Measurements from ENCODE around the gene UACA. TPM values are rescaled to one million over a fixed set of nuclear protein-coding genes. Genes with fewer than 3 reads are reported as not detected.

UACA gene
- total RNA-seq, 1 donor from 2014 or later, result 62.2 TPM

DNA sequence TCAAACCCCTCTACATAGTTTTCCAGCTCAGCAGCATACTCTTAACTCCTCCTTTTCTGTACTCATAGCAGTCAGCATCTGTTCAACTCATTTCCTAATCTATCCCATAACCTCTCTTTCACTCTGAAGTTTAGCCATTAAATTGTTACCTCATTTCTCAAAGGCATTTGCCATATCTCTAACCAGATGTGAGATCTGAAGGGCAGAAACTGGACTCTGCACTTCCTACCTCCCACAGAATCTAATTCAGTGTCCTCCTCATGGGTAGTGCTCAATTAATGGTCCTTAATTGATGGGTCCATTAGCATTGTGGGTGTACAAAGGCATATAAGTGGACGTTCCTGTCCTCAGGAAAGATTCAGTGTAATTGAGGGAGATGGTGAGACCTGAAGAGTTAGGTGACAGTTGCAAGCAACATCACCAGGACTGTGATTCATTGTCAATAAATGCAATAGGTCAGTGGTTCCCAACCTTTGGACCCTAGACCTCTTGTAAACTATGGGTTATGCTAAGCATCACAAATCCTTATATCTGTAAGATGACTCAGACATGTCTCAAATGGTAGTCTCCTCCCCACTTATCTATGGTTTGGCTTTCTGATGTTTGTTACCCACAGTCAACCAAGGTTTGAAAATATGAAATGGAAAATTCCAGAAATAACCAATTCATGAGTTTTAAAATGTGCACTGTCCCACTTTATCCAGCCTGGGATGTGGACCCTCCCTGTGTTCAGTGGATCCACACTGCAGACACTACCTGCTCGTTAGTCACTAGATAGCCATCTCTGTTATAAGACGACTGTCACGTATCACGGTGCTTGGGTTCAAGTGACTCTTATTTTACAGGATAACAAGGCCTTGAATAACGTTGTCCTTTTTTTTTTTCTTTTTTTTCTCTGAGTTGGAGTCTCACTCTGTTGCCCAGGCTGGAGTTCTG is 25.0 kb upstream of the UACA start:
- DNase-seq (ENCODE audit: low spot score), result peak; percentile 38

GRCh38 chr15:70786996-70787395 is 23.6 kb upstream of the UACA start:
- no peak for DNase-seq (ENCODE audit: low spot score)

DNA sequence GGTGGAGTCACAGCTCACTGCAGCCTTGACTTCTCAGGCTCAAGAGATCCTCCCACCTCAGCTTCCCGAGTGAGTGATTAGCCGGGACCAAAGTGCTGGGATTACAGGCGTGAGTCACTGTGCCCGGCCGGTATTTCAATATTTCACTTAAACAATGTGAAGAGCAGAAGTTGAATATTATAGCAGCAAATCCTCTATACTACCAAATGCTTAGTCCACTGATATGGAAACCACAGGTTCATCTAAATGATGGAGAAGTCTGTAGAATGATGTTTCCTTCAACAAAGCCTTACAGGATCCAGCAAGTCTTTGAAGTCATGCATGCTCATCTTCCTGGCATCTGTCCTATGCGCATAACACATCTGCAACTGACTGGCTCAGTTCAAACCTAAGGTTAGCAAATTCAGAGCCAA is 20.3 kb upstream of the UACA start:
- DNase-seq (ENCODE audit: low spot score), result peak; percentile 48

GRCh38 chr15:70783041-70783440 is 19.7 kb upstream of the UACA start:
- no peak for DNase-seq (ENCODE audit: low spot score)

DNA sequence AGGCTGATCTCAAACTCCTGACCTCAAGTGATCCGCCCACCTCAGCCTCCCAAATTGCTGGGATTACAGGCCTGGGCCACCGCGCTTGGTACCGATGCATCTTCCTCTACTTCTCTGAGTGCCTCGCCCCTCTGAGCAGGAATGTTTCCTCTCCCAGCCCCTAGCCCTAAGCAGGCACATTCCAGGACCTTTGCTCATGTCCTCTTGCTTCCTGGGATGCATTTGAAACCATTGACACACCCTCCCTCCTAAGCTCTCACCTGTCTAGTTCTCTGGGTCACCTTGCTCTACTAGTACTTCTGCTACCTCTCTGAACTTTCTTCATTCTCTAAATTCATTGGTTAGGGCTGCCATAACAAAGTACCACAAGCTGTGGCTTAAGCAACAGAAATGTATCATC is 17.9 kb upstream of the UACA start:
- no peak for DNase-seq (ENCODE audit: low spot score)

DNA sequence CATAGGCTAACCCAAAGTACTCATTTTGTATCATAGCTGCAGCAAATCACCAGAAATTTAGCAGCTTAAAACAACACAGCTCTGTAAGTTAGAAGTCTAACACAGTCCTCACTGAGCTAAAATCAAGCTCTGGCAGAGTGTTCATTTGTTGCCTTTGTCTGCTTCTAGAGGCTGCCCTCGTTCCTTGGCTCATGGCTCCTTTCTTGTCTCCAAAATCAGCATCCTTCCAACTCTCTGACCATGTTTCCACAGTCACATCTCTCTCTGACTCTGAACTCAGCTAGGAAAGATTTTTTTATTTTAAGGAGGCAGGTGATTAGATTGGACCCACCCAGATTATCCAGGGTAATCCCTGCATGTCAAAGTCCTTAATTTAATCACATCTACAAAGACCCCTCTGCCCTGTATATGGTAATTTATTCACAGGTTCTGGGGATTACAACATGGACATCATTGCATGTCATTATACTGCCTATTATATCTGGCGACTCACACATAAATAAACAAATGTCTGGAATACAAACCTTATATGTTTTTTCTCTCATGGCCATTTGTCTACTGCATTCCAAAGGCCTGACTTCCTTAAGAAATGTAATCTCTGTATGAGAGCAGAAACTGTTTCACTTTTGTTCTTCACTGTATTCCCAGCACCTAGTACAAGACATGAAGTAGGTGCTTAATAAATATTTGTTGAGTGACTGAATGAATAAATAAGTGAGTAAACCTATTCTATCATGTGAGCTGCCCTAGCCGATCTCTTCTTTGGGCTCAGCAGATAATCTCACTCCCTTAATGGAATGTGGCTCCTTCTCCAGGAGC is 15.1 kb upstream of the UACA start:
- DNase-seq (ENCODE audit: low spot score), result no peak

DNA sequence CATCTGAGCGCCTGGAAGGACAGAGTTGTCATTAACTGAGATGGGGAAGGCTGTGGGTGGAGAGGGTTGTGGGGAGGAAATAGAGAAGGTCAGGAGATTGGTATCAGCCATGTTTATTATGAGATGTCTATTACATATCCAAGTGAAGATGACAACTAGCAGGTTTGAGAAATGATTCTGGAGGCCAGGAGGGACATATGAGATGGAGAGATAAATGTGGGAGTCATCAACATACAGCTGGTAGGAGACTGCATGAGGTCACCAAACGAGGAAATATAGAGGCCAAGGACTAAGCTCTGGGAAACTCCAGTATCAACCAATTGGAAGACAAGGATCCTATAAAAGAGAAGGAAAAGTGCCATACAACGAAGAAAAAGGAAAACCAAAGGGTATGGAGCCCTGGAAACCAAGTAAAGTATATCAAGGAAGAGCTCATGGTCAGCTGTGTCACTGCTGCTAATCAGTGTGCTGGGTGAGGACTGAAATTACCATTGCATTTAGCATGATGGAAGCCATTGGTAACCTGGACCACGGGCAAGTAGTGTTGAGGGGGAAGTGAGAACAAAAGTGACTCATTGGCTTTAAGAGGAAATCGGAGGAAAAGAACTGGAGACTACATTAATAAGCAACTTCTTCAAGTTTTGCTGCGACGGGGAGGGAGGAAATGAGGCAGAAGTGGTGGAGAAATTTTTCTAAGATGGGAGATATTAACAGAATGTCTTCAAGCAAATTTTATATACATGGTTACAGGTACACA is 14.0 kb upstream of the UACA start:
- no peak for DNase-seq (ENCODE audit: low spot score)

GRCh38 chr15:70775160-70775559 is 11.8 kb upstream of the UACA start:
- DNase-seq (ENCODE audit: low spot score), result no peak

DNA sequence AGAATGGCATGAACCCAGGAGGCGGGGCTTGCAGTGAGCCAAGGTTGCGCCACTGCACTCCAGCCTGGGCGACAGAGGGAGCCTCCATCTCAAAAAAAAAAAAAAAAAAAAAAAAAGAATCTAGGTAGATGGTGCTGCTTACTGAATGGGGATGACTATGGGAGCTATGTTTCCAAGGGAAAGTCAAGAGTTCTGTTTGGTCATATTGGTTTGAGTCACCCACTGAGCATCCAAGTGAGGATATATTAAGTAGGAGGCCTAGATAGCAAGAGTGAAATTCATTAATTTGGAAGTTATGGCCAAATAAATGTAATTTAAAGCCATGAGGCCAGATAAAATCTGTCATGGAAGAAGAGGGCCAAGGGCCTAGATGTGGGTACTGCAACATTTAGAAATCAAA is 9.0 kb upstream of the UACA start:
- DNase-seq (ENCODE audit: low spot score), result no peak

- no peak for DNase-seq (ENCODE audit: low spot score)
These were observed 7.5 kb upstream of the UACA start for GRCh38 chr15:70770863-70771262.

DNA sequence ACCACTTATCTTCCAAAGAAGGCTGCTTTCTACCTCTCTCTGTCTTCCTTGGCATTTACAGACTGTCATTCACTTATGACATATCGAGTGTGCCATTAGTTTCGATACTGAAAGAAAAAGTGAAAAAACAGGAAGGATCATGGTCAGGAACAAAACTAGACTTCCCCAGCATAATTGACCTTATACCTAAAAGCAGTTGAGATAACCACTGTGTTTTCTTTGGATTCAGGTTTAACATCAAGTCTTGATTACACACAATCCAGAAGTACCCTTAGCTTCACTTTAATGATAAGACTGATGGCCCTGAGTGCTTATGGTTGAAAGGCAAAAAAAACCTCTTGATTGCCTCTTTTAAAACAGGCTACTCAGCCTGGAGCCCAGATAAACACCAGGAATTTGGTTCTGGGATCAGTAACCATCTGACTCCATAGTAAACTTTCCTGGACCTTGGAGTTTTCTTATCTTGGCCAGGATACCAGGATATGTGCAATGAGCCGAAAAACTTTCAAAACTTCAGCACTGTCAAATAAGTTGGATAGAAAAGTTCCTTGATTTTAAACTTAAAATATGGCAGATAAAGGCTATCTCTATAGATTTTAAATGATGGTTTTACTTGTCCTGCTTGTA is 5.0 kb upstream of the UACA start:
- no peak for DNase-seq (ENCODE audit: low spot score)

GRCh38 chr15:70767667-70768066 is 4.3 kb upstream of the UACA start:
- no peak for DNase-seq (ENCODE audit: low spot score)

- no peak for DNase-seq (ENCODE audit: low spot score)
These were observed 3.2 kb upstream of the UACA start for GRCh38 chr15:70766597-70766996.

GRCh38 chr15:70765504-70766281 is 2.3 kb upstream of the UACA start:
- no peak for DNase-seq (ENCODE audit: low spot score)

GRCh38 chr15:70763950-70764730 is 782 bp upstream of the UACA start:
- DNase-seq (ENCODE audit: low spot score), result no peak

DNA sequence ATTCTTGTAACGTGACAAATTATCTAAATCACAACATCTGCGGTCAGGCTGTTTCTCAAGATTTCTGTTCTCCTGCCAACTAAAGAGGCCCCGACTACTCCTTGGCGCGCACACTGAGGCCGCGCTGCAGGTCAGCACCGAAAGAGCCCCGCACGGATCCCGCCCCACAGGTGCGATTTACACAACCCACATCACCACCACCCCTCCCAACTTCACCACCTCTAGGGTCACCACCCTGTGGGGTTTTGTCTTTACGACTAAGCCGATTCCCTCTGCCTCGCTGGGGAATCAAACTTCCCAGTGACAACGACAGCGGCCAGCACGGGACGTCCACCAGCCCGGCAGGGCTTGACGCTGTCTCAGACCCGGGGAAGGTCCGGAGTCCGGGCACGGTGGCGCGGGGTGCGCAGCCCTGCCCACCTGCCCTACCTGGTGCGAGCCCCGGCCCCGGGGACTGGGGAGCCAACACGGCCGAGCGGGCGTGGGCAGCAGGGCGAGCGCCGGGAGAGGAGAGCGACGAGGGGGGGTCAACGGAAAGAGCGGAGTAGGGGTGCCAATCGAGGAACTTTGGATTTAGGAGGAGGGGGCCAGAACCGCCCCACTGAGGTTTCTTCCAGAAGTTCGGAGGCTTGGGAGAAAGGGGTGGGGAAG is 764 bp downstream of the UACA start:
- DNase-seq (ENCODE audit: low spot score), result peak; percentile 23

GRCh38 chr15:70761931-70762468 is 1.4 kb downstream of the UACA start:
- DNase-seq (ENCODE audit: low spot score), result no peak

GRCh38 chr15:70761046-70761445 is 2.3 kb downstream of the UACA start:
- no peak for DNase-seq (ENCODE audit: low spot score)

GRCh38 chr15:70758790-70759462 is 4.4 kb downstream of the UACA start:
- no peak for DNase-seq (ENCODE audit: low spot score)
